HepG2 (cell line): Measurements from ENCODE around the gene RASGRF1. TPM values are rescaled to one million over a fixed set of nuclear protein-coding genes. Genes with fewer than 3 reads are reported as not detected.

Experiments
- ATF7-NPFF ChIP-seq: sonication (generic); formaldehyde crosslinking; IDR thresholded peaks from 2 replicates; pipeline ENCODE4 v1.8.1; 2023; ENCODE audit warnings: mild to moderate bottlenecking, low read depth, missing genetic modification reagents, moderate library complexity
- CAMTA2 ChIP-seq: sonication (generic); formaldehyde crosslinking; IDR thresholded peaks from 2 replicates; pipeline ENCODE4 v1.4.0; 2020; ENCODE audit warnings: mild to moderate bottlenecking, missing genetic modification reagents, borderline replicate concordance
- GRHL1 ChIP-seq: sonication (generic); formaldehyde crosslinking; conservative IDR thresholded peaks from 2 replicates; pipeline ENCODE4 v1.8.0; 2022; ENCODE audit warnings: missing genetic modification reagents
- HMGXB3 ChIP-seq: sonication (generic); formaldehyde crosslinking; IDR thresholded peaks from 2 replicates; pipeline ENCODE4 v1.4.0; 2020; ENCODE audit warnings: missing genetic modification reagents, borderline replicate concordance
- HNF4G ChIP-seq, 2 experiments: sonication (generic) in 1 of 2; formaldehyde crosslinking in 1 of 2; IDR thresholded peaks; 2 replicates each; pipeline versions ENCODE4 v1.4.0 to v1.6.1; 2011 to 2020; ENCODE audit warnings: borderline replicate concordance in 2 of 2, low read depth in 2 of 2, mild to moderate bottlenecking in 2 of 2, low read length in 1 of 2, missing genetic modification reagents in 1 of 2, moderate library complexity in 1 of 2
- KLF9 ChIP-seq: IDR thresholded peaks from 2 replicates; pipeline ENCODE4 v1.6.1; 2016; ENCODE audit warnings: low read depth
- MED13 ChIP-seq: sonication (generic); formaldehyde crosslinking; IDR thresholded peaks from 2 replicates; pipeline ENCODE4 v1.5.0; 2020; ENCODE audit warnings: missing genetic modification reagents
- PHF8 ChIP-seq: sonication (generic); formaldehyde crosslinking; IDR thresholded peaks from 2 replicates; pipeline ENCODE4 v1.5.0; 2020; ENCODE audit warnings: missing genetic modification reagents
- POLR2A ChIP-seq, 2 experiments: IDR thresholded peaks; 2 replicates each; pipeline ENCODE4 v1.6.1; 2011; ENCODE audit warnings: low read depth in 2 of 2, low read length in 2 of 2, mild to moderate bottlenecking in 1 of 2, moderate library complexity in 1 of 2; ENCODE audit not compliant: insufficient read depth in 1 of 2
- RBM39 ChIP-seq: fragments of 200-400 bp; formaldehyde crosslinking; IDR thresholded peaks from one replicate; pipeline ENCODE4 v1.6.1; 2018; ENCODE audit warnings: antibody characterized with exemption, mild to moderate bottlenecking, low read depth, low read length; ENCODE audit not compliant: poor library complexity, severe bottlenecking
- REXO4 ChIP-seq: sonication (generic); formaldehyde crosslinking; IDR thresholded peaks from 2 replicates; pipeline ENCODE4 v1.8.0; 2022; ENCODE audit warnings: missing genetic modification reagents, mild to moderate bottlenecking, borderline replicate concordance
- SRSF1 ChIP-seq: fragments of 200-400 bp; formaldehyde crosslinking; optimal IDR thresholded peaks from 2 replicates; pipeline ENCODE3; 2017; ENCODE audit warnings: mild to moderate bottlenecking, low read depth, low read length, moderate library complexity
- ZNF207 ChIP-seq: fragments of 450-650 bp; IDR thresholded peaks from 2 replicates; pipeline ENCODE4 v1.6.1; 2016; ENCODE audit warnings: antibody characterized with exemption, borderline replicate concordance
- ZNF570 ChIP-seq: sonication (generic); formaldehyde crosslinking; IDR thresholded peaks from 2 replicates; pipeline ENCODE4 v1.4.0; 2020; ENCODE audit warnings: mild to moderate bottlenecking, missing genetic modification reagents, borderline replicate concordance
- ZNF589 ChIP-seq: sonication (generic); formaldehyde crosslinking; conservative IDR thresholded peaks from 2 replicates; pipeline ENCODE4 v1.8.0; 2022; ENCODE audit warnings: mild to moderate bottlenecking, moderate library complexity, missing genetic modification reagents
- ZNF800 ChIP-seq: sonication (generic); formaldehyde crosslinking; IDR thresholded peaks from 2 replicates; pipeline ENCODE4 v1.4.0; 2020; ENCODE audit warnings: missing genetic modification reagents
- polyA plus RNA-seq, 8 experiments: library from polyadenylated mRNA; depleted of rRNA in 3 of 8; stranded (reverse) in 7 of 8; unstranded in 1 of 8; fragments of >200 nt; fragmentation: Illumina TruSeq in 4 of 8; extraction: Trizol in 4 of 8; gene quantifications; 2 replicates each; pipeline versions ENCODE4 v1.2.1 to v1.2.3, GENCODE V29; 2011 to 2016; ENCODE audit warnings: low read depth in 4 of 8, missing spikeins in 1 of 8, mixed read lengths in 1 of 8; ENCODE audit not compliant: insufficient read depth in 1 of 8
- total RNA-seq, 5 experiments: library from RNA; depleted of rRNA; stranded (reverse); fragments of >200 nt; fragmentation: Illumina TruSeq; extraction: Trizol; gene quantifications; 2 replicates each; pipeline ENCODE4 v1.2.3, GENCODE V29; 2016; ENCODE audit warnings: low read depth in 1 of 5
- TF ChIP-seq, protein P1 (sequence below): sonication (generic); formaldehyde crosslinking; IDR thresholded peaks from 2 replicates; pipeline ENCODE4 v1.4.0; 2020; ENCODE audit warnings: mild to moderate bottlenecking, missing genetic modification reagents
- TF ChIP-seq, protein P2 (sequence below): sonication (generic); formaldehyde crosslinking; IDR thresholded peaks from 2 replicates; pipeline ENCODE4 v1.5.0; 2020; ENCODE audit warnings: missing genetic modification reagents

The RASGRF1 gene
- total and polyA plus RNA-seq, 2 of the 13 experiments (the other 11 are each of a cell fraction or from before 2014, with no cell fraction given), result 0.55 to 3.0 TPM

- TF ChIP-seq PHF8 (CRISPR knock-in tag) (peak; percentile 42), ZNF207 (no peak), POLR2A (IDR thresholded peaks at IDR 0.05; ENCODE audit: insufficient read depth in 1 of 2, low read depth in 2 of 2, low read length in 2 of 2) (peak in 1 of 2 experiments; percentile 67; a peak in 1 of 4 replicates), ATF7-NPFF (peak; percentile 96), CAMTA2 (CRISPR knock-in tag) (no peak; the same call in 1 of the 2 replicates), HMGXB3 (peak; percentile 86; the same call in 1 of the 2 replicates), HNF4G (IDR thresholded peaks at IDR 0.05; ENCODE audit: borderline replicate concordance, low read depth, low read length) (peak; percentile 91), HNF4G (CRISPR knock-in tag; IDR thresholded peaks at IDR 0.05; ENCODE audit: borderline replicate concordance, low read depth) (peak; percentile 85; the same call in 1 of the 2 replicates), REXO4 (CRISPR knock-in tag) (no peak), SRSF1 (peak; percentile 70), GRHL1 (CRISPR knock-in tag) (no peak), ZNF800 (CRISPR knock-in tag) (0 out of 2 replicates have a peak, but pooled peaks have one; percentile 82), ZNF589 (CRISPR knock-in tag) (no peak; the same call in 1 of the 2 replicates), RBM39 (peak; percentile 79), KLF9 (CRISPR knock-in tag) (no peak), MED13 (CRISPR knock-in tag) (peak; percentile 97), ZNF570 (CRISPR knock-in tag) (no peak)
- TF ChIP-seq, protein P1, sequence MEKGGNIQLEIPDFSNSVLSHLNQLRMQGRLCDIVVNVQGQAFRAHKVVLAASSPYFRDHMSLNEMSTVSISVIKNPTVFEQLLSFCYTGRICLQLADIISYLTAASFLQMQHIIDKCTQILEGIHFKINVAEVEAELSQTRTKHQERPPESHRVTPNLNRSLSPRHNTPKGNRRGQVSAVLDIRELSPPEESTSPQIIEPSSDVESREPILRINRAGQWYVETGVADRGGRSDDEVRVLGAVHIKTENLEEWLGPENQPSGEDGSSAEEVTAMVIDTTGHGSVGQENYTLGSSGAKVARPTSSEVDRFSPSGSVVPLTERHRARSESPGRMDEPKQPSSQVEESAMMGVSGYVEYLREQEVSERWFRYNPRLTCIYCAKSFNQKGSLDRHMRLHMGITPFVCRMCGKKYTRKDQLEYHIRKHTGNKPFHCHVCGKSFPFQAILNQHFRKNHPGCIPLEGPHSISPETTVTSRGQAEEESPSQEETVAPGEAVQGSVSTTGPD (CRISPR knock-in tag), result peak; percentile 89; the same call in 1 of the 2 replicates
- TF ChIP-seq, protein P2, sequence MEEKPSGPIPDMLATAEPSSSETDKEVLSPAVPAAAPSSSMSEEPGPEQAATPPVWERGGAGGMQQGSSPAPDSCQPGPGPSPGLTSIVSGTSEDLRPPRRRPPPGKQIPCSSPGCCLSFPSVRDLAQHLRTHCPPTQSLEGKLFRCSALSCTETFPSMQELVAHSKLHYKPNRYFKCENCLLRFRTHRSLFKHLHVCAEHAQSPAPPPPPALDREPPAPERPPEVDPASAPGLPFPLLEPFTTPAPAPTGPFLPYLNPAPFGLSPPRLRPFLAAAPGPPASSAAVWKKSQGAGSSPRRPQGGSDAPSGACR, result peak; percentile 99
These were observed 96.5 kb downstream of the RASGRF1 start (continued) for GRCh38 chr15:78993931-78994530.
